SIG-M5 treated with dmso at 0.1 percent for 504 hours (cell line): ENCODE measurements around the gene TNFSF4.
A peak's percentile ranks its signal among the peaks of the same experiment; 100 is the strongest.
"Not testable (repeated sequence)": the region's sequence is repeated elsewhere in the genome, so short reads cannot be mapped to it uniquely, and the experiment has no call there.

ENCODE experiments used
- DNase-seq: peaks from one replicate; lab custom pipeline; 2025; ENCODE audit not compliant: unreplicated experiment; lab: John Stamatoyannopoulos, UW

Gene TNFSF4

DNA sequence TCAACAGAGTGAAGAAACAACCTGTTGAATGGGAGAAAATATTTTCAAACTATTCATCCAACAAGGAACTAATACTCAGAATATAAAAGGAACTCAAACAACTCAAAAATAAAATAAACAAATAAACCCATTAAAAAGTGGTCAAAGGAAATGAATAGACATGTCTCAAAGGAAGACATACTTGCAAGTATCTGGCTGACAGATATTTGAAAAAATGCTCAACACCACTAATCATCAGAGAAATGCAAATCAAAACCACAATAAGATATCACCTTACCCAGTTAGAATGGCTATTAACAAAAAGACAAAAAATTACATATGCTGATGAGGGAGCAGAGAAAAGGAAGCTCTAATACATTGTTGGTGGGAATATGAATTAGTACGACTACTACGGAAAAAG is 38.2 kb downstream of the TNFSF4 start:
- DNase-seq = no peak

DNA sequence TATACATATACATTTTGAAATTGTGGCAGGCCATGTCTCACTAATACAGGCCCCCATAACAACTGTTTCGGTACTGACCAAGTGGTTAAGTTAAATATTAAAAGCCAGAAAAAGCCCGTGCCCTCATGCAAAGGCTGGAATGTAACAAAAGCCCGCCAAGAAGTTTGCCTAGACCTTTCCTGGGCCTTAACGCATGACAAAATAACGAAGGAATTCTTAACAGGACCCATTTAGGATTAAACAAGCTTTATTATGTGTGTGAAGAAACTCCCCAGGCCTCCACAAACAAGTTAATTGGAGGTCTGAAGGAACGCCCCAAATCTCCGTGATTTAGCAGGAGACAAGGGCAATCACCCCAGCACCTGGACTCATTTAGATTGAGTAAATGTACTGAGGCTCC is 42.4 kb downstream of the TNFSF4 start:
- no peak for DNase-seq

DNA sequence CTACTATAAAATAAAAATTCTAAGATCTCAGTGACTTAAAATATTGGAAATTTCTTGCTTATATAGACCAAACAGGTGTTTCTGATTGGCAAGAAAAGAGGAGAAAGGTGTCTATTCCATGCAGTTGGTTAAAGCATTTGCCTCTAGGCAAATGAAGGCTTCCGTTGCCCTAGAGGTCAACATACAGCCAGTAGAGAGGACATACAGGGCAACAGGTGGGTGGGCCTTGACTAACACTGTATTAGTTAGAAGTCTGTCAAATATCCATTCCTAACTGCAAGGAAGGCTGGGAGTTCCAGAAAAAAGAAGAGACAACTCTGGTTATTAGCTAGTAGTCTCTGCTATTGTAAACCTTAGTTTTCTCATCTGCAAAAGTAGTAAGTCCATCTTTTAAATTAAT is 43.0 kb downstream of the TNFSF4 start:
- no peak for DNase-seq

DNA sequence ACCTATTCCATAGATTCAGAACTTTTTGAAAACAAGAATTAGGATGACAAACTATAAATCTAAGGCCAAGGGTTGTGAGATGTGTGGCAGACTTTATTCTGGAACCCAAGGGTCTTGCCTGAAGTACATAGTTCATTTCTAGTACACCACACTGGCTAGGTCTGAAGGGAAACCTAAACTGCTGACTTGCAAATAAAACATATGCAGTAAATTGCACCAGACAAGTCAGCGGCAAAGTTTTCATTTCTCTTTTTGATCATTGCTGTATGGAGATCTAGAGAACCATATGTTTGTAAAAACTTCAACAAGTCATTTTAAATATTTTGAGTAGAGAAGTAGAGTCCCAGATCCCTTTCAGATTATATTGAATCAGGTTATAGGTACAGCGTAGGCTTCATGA is 43.9 kb downstream of the TNFSF4 start:
- DNase-seq = no peak

DNA sequence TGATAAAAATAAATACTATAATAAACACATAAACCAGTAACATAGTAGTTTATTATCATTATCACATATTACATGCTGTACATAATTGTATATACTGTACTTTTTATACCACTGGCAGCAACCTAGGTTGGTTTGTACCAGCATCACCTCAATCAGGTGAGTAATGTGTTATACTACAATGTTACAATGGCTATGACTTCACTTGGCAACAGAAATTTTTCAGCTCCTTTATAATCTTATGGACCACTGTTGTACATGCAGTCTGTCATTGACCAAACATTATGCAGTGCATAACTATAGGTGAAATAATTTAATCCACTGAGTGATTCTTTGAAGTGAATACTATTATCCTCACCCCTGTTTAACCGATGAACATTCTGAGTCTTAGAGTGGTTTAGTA is 44.5 kb downstream of the TNFSF4 start:
- no peak for DNase-seq

DNA sequence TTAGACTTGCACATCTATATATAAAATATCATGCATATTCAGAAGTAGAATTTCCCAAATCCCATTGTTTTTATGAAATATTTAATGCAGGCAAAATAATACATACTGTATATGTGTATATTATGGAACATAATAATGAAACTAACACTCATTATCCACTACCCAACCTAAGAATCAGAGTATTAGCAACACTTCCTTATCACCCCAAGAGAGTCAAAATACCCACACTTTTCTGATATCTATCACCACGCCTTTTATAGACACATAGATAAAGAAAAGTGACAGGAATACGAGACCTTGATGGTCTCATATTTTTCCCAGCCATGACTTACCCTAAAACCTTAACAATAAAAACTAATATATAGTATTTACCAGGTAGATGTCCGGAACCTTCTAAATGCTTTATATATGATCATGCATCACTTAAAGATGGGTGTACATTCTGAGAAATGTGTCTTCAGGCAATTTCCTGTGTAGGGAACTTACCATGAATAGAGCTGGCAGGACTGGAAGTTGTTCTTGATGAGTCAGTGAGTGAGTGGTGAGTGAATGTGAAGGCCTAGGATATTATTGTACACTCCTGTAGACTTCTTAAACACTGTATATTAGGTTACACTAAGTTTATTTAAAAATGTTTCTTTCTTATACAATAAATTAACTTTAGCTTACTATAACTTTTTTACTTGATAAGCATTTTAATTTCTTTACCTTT is 45.5 kb downstream of the TNFSF4 start:
- DNase-seq = no peak

DNA sequence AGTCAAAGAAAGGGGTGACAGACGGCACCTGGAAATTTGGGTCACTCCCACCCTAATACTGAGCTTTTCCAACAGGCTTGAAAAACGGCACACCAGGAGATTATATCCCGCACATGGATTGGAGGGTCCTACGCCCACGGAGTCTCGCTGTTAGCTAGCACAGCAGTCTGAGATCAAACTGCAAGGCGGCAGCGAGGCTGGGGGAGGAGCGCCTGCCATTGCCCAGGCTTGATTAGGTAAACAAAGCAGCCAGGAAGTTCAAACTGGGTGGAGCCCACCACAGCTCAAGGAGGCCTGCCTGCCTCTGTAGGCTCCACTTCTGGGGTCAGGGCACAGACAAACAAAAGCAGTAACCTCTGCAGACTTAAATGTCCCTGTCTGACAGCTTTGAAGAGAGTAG is 53.2 kb downstream of the TNFSF4 start:
- DNase-seq = not testable (repeated sequence)

DNA sequence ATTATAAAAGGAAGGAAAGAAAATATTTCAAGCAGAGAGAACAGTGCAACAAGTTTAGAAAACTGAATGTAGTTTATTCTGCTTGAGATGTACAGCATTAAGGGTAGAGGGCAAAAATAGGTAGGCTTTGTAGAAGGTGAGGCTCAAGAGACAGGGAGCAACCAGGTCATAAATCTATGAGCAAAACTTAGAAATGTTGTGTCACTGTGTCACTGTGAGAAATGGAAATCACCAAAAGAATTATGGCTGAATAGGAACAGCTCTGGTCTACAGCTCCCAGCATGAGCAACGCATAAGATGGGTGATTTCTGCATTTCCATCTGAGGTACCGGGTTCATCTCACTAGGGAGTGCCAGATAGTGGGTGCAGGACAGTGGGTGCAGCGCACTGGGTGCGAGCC is 53.6 kb downstream of the TNFSF4 start:
- DNase-seq = no peak

DNA sequence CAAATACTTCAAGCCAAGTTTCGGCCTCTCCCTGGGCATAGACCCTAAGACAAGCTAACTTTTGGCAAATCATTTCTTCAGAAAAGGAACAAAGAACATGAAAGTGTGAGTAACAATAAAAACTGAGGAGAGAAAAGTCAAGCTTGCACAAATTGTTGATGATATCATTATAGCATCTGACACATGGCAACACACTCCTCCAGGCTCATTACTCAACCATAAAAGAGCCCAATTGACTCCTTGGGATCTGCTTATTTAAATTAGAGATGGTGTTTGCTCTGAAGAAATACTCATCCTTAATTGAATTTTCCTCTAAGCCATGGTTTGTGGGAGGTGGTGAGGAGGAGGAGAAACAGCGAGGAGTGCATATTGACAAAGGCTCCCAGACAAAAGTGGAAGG is 54.5 kb downstream of the TNFSF4 start:
- no peak for DNase-seq

DNA sequence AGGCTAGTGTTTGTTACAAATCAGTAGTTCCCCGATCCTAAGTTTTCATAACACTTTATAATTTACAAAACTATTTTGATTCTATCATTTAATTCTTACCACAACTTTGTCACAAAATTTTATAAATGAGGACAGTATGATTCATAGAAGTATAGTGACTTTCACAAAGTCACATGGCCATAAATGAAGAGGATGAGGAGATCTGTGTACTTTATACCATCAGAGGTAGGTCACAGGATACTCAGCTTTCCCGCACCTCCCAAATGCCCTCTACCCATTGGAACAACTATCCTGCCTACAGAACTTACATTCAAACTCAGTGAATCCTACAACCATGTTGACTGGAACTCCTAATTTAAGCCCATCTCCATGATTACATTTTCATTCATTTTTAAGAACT is 56.3 kb downstream of the TNFSF4 start:
- DNase-seq = no peak

DNA sequence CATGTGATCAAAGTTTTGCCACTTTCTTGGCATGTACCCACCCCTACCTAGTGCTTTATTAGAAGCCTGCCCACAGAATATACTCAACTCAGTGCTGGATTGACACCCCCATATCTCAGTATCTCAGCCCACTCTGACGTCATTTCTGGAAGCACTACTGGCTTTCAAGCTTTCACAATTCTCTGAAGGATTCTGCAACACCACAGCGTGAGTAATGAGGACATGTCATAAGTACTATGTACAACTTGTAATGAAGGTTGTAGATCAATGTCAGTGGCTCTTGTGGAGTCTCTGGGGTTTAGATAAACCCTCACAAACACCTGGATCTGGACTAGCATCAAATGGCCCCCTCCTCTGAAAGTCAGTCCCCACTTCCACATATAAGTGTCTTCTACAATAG is 57.2 kb downstream of the TNFSF4 start:
- peak; percentile 78 for DNase-seq

DNA sequence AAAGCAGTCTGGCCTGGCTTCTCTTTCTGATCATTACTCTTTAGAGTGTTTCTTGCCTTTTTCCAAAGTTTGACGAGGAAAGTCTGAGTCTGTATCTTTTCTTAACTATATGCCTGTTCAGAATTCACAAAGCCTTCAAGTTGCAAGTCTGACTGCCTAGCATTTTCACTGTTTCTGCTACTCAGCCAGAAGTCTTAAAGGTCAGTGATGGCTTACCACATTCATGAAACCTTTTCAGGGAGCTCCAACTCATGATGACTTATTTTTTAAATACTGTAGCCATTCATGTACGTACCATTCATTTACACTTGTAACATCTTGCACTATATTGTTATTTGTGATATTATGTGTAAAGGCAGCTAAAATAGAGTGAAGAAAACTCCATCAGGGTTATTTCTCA is 58.2 kb downstream of the TNFSF4 start:
- no peak for DNase-seq

DNA sequence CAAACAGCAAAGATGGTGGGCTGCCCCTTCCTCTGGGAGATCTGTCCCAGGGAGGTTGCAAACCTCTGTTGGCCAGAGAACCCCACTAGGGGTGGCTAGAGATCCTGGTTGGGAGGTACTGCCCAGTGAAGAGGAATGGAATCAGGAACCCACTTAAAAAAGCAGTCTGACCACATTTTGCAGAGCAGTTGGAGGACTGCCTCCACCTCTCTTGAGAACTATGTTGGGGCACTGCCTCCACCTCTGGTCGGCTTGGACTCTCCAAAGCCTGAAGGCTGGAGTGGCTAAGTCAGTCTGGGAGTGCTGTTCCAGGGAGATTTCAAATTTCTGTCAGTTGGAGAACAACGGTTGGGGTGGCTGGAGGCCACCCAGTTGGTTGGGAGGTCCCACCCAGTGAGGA is 58.6 kb downstream of the TNFSF4 start:
- no peak for DNase-seq

DNA sequence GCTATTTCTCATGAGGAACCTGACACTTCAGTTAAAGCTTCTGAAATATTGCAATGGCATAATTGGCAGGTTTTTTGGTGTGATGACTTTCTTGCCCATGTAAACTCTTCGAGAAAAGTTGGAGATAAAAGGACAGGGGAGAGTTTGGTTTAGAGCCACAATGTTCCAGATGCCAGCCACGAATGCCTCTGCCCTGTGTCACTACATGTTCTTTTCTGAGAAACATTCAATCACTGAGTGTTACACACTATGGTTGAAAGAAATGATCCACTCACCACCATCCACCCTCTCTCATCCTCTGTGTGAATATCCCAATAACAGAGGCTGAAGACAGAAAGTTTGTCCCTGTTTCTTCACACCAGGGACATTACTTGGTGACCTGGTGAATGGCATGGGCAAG is 66.4 kb downstream of the TNFSF4 start:
- no peak for DNase-seq

DNA sequence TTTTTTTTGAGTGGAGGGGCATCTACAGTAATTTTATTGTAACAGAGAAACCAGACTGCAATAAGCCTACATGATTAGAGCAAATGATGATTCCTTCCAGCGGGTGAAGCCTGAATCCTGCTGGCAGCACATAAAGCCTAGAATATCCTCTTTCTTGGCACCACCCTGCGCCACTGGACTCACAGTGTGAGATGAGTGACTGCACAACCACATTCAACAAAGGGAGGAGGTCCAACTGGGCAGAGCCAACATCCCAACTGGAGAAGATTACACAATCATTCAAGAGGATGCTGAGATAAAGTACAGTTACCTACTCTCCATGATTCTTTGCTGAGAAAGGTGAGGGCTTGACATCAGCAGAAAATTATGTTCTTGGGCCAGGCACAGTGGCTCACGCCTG is 67.4 kb downstream of the TNFSF4 start:
- DNase-seq = no peak

DNA sequence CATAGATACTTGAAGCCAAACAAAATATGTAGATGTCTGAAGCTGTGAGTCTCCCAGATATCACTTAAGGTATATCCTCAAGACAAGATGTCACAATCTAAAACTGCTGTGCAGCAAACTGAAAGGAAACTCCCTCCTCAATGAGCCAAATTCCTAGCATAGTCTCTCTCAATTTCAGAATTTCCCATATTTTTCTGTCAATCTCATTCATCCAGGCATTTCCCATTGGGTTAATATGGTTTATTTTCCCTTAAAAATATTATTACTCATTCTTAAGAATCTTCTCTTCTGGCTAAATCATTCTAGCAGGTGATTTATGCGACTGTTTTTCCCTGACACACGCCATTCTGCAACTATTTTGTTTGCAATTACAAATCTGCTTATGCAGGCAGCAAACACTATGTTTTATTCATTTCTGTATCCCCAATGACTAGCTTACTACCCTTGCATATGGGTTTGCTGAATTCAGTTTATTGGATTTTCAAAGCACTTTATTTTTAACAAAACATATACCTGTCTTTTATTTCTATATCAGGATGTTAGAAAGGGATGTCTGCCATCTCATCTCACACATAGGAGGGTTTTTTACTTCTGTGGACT is 69.9 kb downstream of the TNFSF4 start:
- no peak for DNase-seq

DNA sequence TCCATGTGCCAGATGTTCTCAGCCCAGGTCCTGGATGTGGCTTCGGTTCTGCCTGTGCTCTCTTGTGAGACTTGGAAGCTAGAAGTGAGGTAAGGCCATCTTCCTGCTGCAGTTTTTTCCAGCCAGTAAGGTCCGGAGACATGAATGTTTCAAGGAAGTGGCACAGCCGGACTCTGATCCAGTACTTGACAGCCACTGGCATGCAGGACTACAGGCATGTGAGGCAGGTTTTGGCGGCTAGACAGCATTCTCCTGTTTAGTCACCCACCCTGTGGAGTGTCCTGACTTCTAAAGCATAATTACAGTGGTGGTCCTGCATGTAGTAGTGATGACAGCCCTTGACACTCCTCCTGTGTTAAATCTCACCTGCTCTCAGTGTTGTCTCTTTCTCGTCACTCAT is 72.3 kb downstream of the TNFSF4 start:
- no peak for DNase-seq

DNA sequence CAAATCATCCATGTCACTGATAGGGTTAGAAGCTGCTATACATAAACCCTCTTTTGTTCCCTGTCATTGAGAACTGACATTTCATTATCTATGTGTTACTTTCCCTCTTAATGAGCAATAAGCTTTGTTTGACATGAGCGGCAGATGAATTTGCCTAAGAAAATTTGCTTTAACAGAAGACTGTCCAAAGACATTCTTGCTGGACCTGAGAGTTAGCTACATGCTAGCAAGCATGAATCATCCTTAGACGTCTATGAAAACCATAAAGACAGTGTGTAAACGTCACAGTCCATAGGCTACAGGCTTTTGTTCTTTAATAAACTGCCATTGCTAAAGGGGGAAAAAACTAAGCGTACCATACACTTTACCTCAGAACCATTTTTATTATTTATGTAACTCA is 73.1 kb downstream of the TNFSF4 start:
- no peak for DNase-seq
